ENCODE results near the gene ACTG2.
A peak's percentile ranks its signal among the peaks of the same experiment; 100 is the strongest.
"Not testable (repeated sequence)": the region's sequence is repeated elsewhere in the genome, so short reads cannot be mapped to it uniquely, and the experiment has no call there.

Gene ACTG2

GRCh38 chr2:73927344-73927743 lies 34.5 kb downstream of the ACTG2 start:
- peak overlapping the region; percentile 96 for H3K27ac ChIP-seq (ENCODE audit: low read depth, low read length)
- H3K9ac ChIP-seq (ENCODE audit: low read length): peak overlapping the region; percentile 97
- peaks cover 7% of the 10 kb centered on the region for H3K36me3 ChIP-seq (ENCODE audit: control insufficient read depth, insufficient read depth, low read length)
- H3K4me1 ChIP-seq (ENCODE audit: control insufficient read depth, insufficient read depth, low read length): peaks cover 16% of the 10 kb centered on the region
- H3K9me3 ChIP-seq (ENCODE audit: control insufficient read depth, insufficient read depth, low read depth, low read length): no peaks in the 10 kb centered on the region
- H3K4me3 ChIP-seq (ENCODE audit: low read depth, low read length): peak overlapping the region; percentile 92
- H3K27me3 ChIP-seq (ENCODE audit: control insufficient read depth, insufficient read depth, low read length): no peaks in the 10 kb centered on the region

DNA sequence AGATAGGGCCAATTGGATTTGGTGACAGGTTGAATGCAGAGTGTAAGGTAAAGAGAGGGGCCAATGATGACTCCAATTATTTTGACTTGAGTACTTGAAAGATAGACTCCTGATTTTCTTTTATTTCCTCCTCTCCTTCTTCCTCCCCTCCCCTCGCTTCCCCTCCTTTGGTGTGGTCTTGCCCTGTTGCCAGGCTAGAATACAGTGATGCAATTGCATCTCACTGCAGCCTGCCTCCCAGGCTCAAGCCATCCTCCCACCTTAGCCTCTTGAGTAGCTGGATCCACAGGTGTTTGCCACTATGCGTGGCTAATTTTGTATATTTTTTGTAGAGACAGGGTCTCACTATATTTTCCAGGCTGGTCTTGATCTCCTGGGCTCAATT lies 36.1 kb downstream of the ACTG2 start:
- H3K36me3 ChIP-seq (ENCODE audit: control insufficient read depth, insufficient read depth, low read length): peaks cover 18% of the 10 kb centered on the region
- H3K4me1 ChIP-seq (ENCODE audit: control insufficient read depth, insufficient read depth, low read length): peaks cover 16% of the 10 kb centered on the region
- no peak overlapping the region for H3K27ac ChIP-seq (ENCODE audit: low read depth, low read length)
- H3K9ac ChIP-seq (ENCODE audit: low read length): no peak overlapping the region
- H3K9me3 ChIP-seq (ENCODE audit: control insufficient read depth, insufficient read depth, low read depth, low read length): no peaks in the 10 kb centered on the region
- no peaks in the 10 kb centered on the region for H3K27me3 ChIP-seq (ENCODE audit: control insufficient read depth, insufficient read depth, low read length)
- H3K4me3 ChIP-seq (ENCODE audit: low read depth, low read length): peak overlapping the region; percentile 17; the same call in 1 of the 2 replicates

DNA sequence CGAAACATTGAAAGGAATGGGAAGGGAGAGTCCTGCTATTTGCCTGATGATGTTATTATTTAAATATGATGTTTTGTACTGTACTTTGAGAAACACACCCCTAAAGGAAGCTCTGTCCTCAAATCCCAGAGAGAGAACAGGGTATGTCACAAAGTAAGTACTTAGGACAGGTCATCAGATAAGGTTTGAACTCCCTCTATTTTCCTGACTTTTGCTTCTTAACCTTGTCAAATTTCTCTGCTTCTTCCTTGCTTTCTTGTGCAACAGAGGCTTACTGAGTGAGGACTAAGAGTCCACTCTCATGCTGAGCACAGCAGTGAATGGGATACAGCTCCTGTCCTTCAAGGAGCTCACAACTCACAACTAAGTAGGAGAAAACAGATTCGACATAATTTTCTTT lies 37.6 kb downstream of the ACTG2 start:
- Histone ChIP-seq H3K9me3 (ENCODE audit: control insufficient read depth, insufficient read depth, low read depth, low read length) (no peaks in the 10 kb centered on the region), H3K27ac (ENCODE audit: low read depth, low read length) (no peak overlapping the region), H3K4me3 (ENCODE audit: low read depth, low read length) (no peak overlapping the region), H3K9ac (ENCODE audit: low read length) (no peak overlapping the region), H3K27me3 (ENCODE audit: control insufficient read depth, insufficient read depth, low read length) (no peaks in the 10 kb centered on the region), H3K4me1 (ENCODE audit: control insufficient read depth, insufficient read depth, low read length) (peaks cover 16% of the 10 kb centered on the region), H3K36me3 (ENCODE audit: control insufficient read depth, insufficient read depth, low read length) (peaks cover 24% of the 10 kb centered on the region)

DNA sequence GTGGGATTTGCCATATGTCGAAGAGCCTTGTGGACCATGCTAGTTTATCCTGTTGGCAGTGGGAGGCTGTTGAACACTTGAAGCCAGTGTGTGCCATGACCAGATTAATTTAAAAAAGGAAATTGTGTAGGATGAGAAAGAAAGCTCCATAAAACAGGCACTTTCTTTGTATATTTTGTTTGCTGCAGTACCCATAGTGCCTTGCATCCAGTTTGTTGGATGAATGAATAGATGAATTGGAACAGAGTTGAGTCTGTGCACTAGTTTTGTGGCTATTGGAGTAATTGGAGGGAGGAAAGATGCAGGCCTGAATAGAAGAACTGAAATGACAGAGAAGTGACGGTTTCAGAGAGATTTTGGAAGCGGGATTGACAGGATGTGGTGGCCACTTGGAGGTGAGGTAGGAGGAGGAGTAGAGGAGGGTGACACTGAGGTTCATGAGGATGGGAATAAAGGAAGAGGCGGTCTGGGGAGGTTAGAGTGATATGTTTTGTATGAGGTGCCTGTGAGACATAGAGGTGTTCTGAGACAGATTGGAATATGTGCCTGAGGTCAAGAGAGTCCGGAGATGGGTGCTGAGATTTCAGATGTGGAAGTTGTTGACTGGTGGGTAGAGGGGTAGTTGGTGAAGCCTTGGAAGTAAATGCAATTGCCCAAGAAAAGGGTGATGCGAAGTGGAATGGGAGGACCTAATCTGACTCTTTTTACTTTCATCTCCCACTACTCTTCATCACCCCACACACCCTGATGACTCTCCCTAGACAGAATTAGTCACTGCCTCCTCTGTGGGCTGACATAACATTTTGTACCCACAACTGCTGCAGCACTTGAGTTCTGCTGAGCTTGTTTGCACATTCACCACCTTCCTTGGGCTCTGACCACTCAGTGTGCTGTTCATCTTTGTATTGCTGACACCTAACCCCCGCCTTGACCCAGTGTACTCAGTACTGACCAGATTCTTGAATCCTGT lies 39.0 kb downstream of the ACTG2 start:
- Histone ChIP-seq H3K9ac (ENCODE audit: low read length) (no peak overlapping the region), H3K27me3 (ENCODE audit: control insufficient read depth, insufficient read depth, low read length) (no peaks in the 10 kb centered on the region), H3K4me1 (ENCODE audit: control insufficient read depth, insufficient read depth, low read length) (peaks cover 13% of the 10 kb centered on the region), H3K9me3 (ENCODE audit: control insufficient read depth, insufficient read depth, low read depth, low read length) (no peaks in the 10 kb centered on the region), H3K27ac (ENCODE audit: low read depth, low read length) (no peak overlapping the region), H3K4me3 (ENCODE audit: low read depth, low read length) (no peak overlapping the region), H3K36me3 (ENCODE audit: control insufficient read depth, insufficient read depth, low read length) (peaks cover 33% of the 10 kb centered on the region)

DNA sequence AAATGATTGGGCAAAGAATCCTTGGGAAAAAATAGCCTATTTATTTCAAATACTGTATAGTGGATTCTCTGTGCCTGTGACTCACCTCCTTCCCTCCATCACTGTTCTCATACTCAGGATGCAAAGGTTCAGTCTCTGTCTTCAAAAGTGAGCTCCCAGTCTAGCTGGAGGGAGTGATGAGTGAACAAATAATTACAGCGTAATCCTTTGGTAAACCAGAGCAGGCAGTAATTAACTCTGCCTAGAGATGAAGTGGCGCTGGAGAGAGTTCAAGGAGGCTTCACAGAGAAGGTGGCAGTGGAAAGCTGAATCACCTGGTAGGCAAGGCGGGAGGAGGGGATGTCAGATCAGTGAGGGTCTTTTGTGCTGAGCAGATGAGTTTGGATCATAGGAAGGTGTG lies 40.4 kb downstream of the ACTG2 start:
- no peaks in the 10 kb centered on the region for H3K9me3 ChIP-seq (ENCODE audit: control insufficient read depth, insufficient read depth, low read depth, low read length)
- no peaks in the 10 kb centered on the region for H3K27me3 ChIP-seq (ENCODE audit: control insufficient read depth, insufficient read depth, low read length)
- peaks cover 8% of the 10 kb centered on the region; the same call in 1 of the 2 replicates for H3K4me1 ChIP-seq (ENCODE audit: control insufficient read depth, insufficient read depth, low read length)
- H3K27ac ChIP-seq (ENCODE audit: low read depth, low read length): no peak overlapping the region
- no peak overlapping the region for H3K4me3 ChIP-seq (ENCODE audit: low read depth, low read length)
- H3K9ac ChIP-seq (ENCODE audit: low read length): no peak overlapping the region
- peaks cover 38% of the 10 kb centered on the region for H3K36me3 ChIP-seq (ENCODE audit: control insufficient read depth, insufficient read depth, low read length)

DNA sequence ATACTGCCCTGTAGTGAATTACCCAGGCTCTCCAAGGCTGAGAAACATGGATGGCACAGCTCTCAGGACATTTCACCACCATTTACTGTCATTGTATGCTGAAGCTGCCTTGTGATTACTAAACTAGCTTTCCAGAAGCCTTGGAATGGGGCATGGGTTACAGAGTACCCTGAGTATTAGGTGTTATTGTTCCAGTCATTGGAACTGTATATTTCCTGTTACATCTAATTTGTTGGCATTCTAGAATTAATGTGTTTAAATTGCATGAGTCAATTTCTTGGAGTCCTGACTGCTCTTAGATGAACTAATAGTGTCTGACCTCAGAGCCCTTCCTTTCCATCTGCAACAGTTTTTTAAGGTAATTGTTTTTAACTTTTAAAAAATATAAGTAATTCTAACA lies 42.8 kb downstream of the ACTG2 start:
- no peaks in the 10 kb centered on the region for H3K4me1 ChIP-seq (ENCODE audit: control insufficient read depth, insufficient read depth, low read length)
- no peak overlapping the region for H3K9ac ChIP-seq (ENCODE audit: low read length)
- no peak overlapping the region for H3K27ac ChIP-seq (ENCODE audit: low read depth, low read length)
- H3K36me3 ChIP-seq (ENCODE audit: control insufficient read depth, insufficient read depth, low read length): peaks cover 49% of the 10 kb centered on the region
- H3K9me3 ChIP-seq (ENCODE audit: control insufficient read depth, insufficient read depth, low read depth, low read length): no peaks in the 10 kb centered on the region
- no peaks in the 10 kb centered on the region for H3K27me3 ChIP-seq (ENCODE audit: control insufficient read depth, insufficient read depth, low read length)
- H3K4me3 ChIP-seq (ENCODE audit: low read depth, low read length): no peak overlapping the region

GRCh38 chr2:73937103-73937885 lies 44.5 kb downstream of the ACTG2 start:
- Histone ChIP-seq H3K9ac (ENCODE audit: low read length) (no peak overlapping the region), H3K36me3 (ENCODE audit: control insufficient read depth, insufficient read depth, low read length) (peaks cover 48% of the 10 kb centered on the region), H3K27me3 (ENCODE audit: control insufficient read depth, insufficient read depth, low read length) (no peaks in the 10 kb centered on the region), H3K4me3 (ENCODE audit: low read depth, low read length) (no peak overlapping the region), H3K27ac (ENCODE audit: low read depth, low read length) (no peak overlapping the region), H3K9me3 (ENCODE audit: control insufficient read depth, insufficient read depth, low read depth, low read length) (no peaks in the 10 kb centered on the region), H3K4me1 (ENCODE audit: control insufficient read depth, insufficient read depth, low read length) (no peaks in the 10 kb centered on the region)

GRCh38 chr2:73937899-73938298 lies 45.1 kb downstream of the ACTG2 start:
- peaks cover 42% of the 10 kb centered on the region for H3K36me3 ChIP-seq (ENCODE audit: control insufficient read depth, insufficient read depth, low read length)
- no peak overlapping the region for H3K4me3 ChIP-seq (ENCODE audit: low read depth, low read length)
- no peaks in the 10 kb centered on the region for H3K9me3 ChIP-seq (ENCODE audit: control insufficient read depth, insufficient read depth, low read depth, low read length)
- no peak overlapping the region for H3K27ac ChIP-seq (ENCODE audit: low read depth, low read length)
- H3K4me1 ChIP-seq (ENCODE audit: control insufficient read depth, insufficient read depth, low read length): no peaks in the 10 kb centered on the region
- no peaks in the 10 kb centered on the region for H3K27me3 ChIP-seq (ENCODE audit: control insufficient read depth, insufficient read depth, low read length)
- H3K9ac ChIP-seq (ENCODE audit: low read length): no peak overlapping the region

DNA sequence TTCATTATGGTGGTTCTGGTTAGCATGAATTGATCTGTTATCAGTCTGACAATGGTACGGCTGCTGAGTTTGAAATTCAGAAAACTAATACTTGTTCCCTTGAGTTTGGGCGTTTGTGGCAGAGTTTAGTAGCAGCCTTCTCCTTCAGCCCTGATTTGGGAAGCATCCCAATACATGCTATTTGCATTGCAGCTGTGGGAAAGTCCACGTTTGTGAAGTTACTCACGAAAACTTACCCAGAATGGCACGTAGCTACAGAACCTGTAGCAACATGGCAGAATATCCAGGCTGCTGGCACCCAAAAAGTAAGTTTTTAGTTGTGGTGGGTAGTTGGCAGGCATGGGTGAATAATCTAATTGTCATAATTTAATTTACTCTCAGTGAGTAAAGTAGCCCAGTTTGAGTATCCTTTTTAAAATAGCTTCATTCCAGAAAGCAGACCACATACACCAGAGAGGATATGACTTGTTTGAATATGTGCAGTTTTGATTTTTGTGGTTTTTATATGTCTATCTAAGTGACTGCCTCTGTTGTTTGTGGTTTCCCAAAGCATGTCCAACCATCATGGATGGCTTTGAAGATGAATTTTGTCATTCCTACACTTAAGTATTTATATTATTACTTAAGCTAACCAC lies 46.0 kb downstream of the ACTG2 start:
- Histone ChIP-seq H3K27ac (ENCODE audit: low read depth, low read length) (no peak overlapping the region), H3K9ac (ENCODE audit: low read length) (no peak overlapping the region), H3K4me1 (ENCODE audit: control insufficient read depth, insufficient read depth, low read length) (no peaks in the 10 kb centered on the region), H3K27me3 (ENCODE audit: control insufficient read depth, insufficient read depth, low read length) (no peaks in the 10 kb centered on the region), H3K4me3 (ENCODE audit: low read depth, low read length) (no peak overlapping the region), H3K36me3 (ENCODE audit: control insufficient read depth, insufficient read depth, low read length) (peaks cover 42% of the 10 kb centered on the region), H3K9me3 (ENCODE audit: control insufficient read depth, insufficient read depth, low read depth, low read length) (no peaks in the 10 kb centered on the region)

- no peaks in the 10 kb centered on the region for H3K9me3 ChIP-seq (ENCODE audit: control insufficient read depth, insufficient read depth, low read depth, low read length)
- no peaks in the 10 kb centered on the region for H3K27me3 ChIP-seq (ENCODE audit: control insufficient read depth, insufficient read depth, low read length)
- H3K27ac ChIP-seq (ENCODE audit: low read depth, low read length): no peak overlapping the region
- no peak overlapping the region for H3K4me3 ChIP-seq (ENCODE audit: low read depth, low read length)
- no peaks in the 10 kb centered on the region for H3K4me1 ChIP-seq (ENCODE audit: control insufficient read depth, insufficient read depth, low read length)
- H3K36me3 ChIP-seq (ENCODE audit: control insufficient read depth, insufficient read depth, low read length): peaks cover 45% of the 10 kb centered on the region
- no peak overlapping the region for H3K9ac ChIP-seq (ENCODE audit: low read length)
These were observed 46.6 kb downstream of the ACTG2 start for GRCh38 chr2:73939419-73939818.

DNA sequence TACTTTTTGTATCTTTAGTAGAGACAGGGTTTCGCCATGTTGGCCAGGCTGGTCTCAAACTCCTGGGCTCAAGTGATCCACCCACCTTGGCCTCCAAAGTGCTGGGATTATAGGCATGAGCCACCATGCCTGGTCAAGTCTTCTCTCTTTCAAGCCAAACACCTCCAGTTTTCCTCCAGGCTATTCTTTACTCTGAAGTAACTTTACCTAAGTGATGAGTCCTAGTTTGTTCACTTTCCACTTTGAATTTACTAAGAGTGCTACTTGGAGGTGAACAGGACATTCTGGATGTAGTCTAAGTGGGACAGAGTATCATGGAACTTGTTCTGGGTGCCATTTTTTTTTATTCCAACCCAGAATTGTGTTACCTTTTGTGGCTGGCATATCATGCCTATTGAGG lies 47.3 kb downstream of the ACTG2 start:
- not testable (repeated sequence) for H3K4me3 ChIP-seq (ENCODE audit: low read depth, low read length); H3K4me1 ChIP-seq (ENCODE audit: control insufficient read depth, insufficient read depth, low read length); H3K9me3 ChIP-seq (ENCODE audit: control insufficient read depth, insufficient read depth, low read depth, low read length); H3K27ac ChIP-seq (ENCODE audit: low read depth, low read length); H3K27me3 ChIP-seq (ENCODE audit: control insufficient read depth, insufficient read depth, low read length); H3K9ac ChIP-seq (ENCODE audit: low read length)
- peaks cover 50% of the 10 kb centered on the region for H3K36me3 ChIP-seq (ENCODE audit: control insufficient read depth, insufficient read depth, low read length)
